Measurements from ENCODE around the gene TMEM92.
"Not testable (repeated sequence)": the region's sequence is repeated elsewhere in the genome, so short reads cannot be mapped to it uniquely, and the experiment has no call there.

The TMEM92 gene

GRCh38 chr17:50268743-50269275 lies 5.5 kb upstream of the TMEM92 start:
- Mint-ChIP-seq H3K4me1 (peaks cover 80% of the 10 kb centered on the region), H3K27ac (no peak overlapping the region), H3K36me3 (ENCODE audit: low read depth) (no peaks in the 10 kb centered on the region), H3K9me3 (no peaks in the 10 kb centered on the region), H3K27me3 (ENCODE audit: low read depth, poor library complexity) (peaks cover 17% of the 10 kb centered on the region), H3K4me3 (no peak overlapping the region)
- DNase-seq = no peak
- TF ChIP-seq, protein P1, sequence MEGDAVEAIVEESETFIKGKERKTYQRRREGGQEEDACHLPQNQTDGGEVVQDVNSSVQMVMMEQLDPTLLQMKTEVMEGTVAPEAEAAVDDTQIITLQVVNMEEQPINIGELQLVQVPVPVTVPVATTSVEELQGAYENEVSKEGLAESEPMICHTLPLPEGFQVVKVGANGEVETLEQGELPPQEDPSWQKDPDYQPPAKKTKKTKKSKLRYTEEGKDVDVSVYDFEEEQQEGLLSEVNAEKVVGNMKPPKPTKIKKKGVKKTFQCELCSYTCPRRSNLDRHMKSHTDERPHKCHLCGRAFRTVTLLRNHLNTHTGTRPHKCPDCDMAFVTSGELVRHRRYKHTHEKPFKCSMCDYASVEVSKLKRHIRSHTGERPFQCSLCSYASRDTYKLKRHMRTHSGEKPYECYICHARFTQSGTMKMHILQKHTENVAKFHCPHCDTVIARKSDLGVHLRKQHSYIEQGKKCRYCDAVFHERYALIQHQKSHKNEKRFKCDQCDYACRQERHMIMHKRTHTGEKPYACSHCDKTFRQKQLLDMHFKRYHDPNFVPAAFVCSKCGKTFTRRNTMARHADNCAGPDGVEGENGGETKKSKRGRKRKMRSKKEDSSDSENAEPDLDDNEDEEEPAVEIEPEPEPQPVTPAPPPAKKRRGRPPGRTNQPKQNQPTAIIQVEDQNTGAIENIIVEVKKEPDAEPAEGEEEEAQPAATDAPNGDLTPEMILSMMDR (IDR thresholded peaks at IDR 0.05) = no peak

- H3K36me3 Mint-ChIP-seq (ENCODE audit: low read depth) = no peaks in the 10 kb centered on the region
- no peak overlapping the region for H3K4me3 Mint-ChIP-seq
- peaks cover 17% of the 10 kb centered on the region for H3K27me3 Mint-ChIP-seq (ENCODE audit: low read depth, poor library complexity)
- peak; percentile 70 for DNase-seq
- H3K27ac Mint-ChIP-seq = no peak overlapping the region
- H3K9me3 Mint-ChIP-seq = no peaks in the 10 kb centered on the region
- peaks cover 76% of the 10 kb centered on the region for H3K4me1 Mint-ChIP-seq
- TF ChIP-seq, protein P1 (IDR thresholded peaks at IDR 0.05) = peak; percentile 60
Observed at GRCh38 chr17:50269477-50270434, 4.5 kb upstream of the TMEM92 start.

- no peaks in the 10 kb centered on the region for H3K36me3 Mint-ChIP-seq (ENCODE audit: low read depth)
- peaks cover 22% of the 10 kb centered on the region for H3K27me3 Mint-ChIP-seq (ENCODE audit: low read depth, poor library complexity)
- H3K27ac Mint-ChIP-seq = peak overlapping the region; percentile 45
- H3K4me3 Mint-ChIP-seq = no peak overlapping the region
- H3K4me1 Mint-ChIP-seq = peaks cover 79% of the 10 kb centered on the region
- DNase-seq = no peak
- TF ChIP-seq, protein P1 (IDR thresholded peaks at IDR 0.05) = no peak
- H3K9me3 Mint-ChIP-seq = no peaks in the 10 kb centered on the region
Observed at GRCh38 chr17:50270435-50271362, 3.6 kb upstream of the TMEM92 start.

DNA sequence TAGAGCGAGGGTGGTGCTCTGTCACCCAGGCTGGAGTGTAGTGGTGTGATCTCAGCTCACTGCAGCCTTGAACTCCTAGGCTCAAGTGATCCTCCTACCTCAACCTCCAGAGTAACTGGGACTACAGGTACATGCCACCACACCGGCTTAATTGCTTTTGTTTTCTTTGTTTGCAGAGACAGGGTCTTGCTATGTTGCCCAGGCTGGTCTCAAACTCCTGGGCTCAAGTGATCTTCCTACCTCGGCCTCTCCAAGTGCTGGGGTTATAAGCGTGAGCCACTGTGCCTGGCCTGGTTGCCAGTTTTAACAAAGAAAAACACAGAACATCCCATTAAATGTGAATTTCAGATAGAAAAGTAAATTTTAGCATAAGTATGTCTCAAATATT lies 2.9 kb upstream of the TMEM92 start:
- Mint-ChIP-seq H3K4me1 (peaks cover 72% of the 10 kb centered on the region), H3K27me3 (ENCODE audit: low read depth, poor library complexity) (peaks cover 22% of the 10 kb centered on the region)
- H3K27ac Mint-ChIP-seq; H3K36me3 Mint-ChIP-seq (ENCODE audit: low read depth); H3K9me3 Mint-ChIP-seq; H3K4me3 Mint-ChIP-seq; DNase-seq: not testable (repeated sequence)

DNA sequence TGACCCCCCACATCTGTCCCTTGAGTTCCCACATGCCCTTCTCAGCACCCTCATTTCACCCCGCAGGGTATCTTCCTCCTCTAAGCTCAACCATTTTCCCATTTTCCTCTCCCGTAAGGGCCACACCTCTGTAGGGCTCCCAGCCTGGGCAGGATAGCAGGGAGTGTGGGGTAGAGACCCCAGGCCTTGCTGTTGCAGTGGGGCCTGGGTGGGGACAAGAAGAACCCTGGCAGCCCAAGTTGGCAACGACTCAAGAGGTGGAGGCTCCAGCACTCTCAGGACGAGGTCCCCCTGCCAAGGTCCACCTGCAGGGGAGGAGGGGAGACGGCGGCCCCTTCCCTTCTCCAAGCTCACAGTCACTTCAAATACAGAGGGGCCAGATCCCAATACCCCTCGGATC lies 2.0 kb upstream of the TMEM92 start:
- H3K4me3 Mint-ChIP-seq = peak overlapping the region; percentile 76

More for the DNA sequence above, 2.0 kb upstream of the TMEM92 start:
- H3K4me1 Mint-ChIP-seq = peaks cover 73% of the 10 kb centered on the region
- TF ChIP-seq, protein P1 (IDR thresholded peaks at IDR 0.05) = no peak
- no peaks in the 10 kb centered on the region for H3K9me3 Mint-ChIP-seq
- H3K27ac Mint-ChIP-seq = no peak overlapping the region
- peaks cover 22% of the 10 kb centered on the region for H3K27me3 Mint-ChIP-seq (ENCODE audit: low read depth, poor library complexity)
- DNase-seq = no peak
- H3K36me3 Mint-ChIP-seq (ENCODE audit: low read depth) = no peaks in the 10 kb centered on the region
